Peyer's patch (tissue), 4 donors: ENCODE data around the gene C9orf152.

Experiments used
- POLR2A ChIP-seq, 2 donors: fragments of 450-650 bp; IDR thresholded peaks; one replicate each; pipeline ENCODE4 v1.5.1; 2017; ENCODE audit warnings: antibody characterized with exemption in 2 of 2, mild to moderate bottlenecking in 2 of 2, moderate library complexity in 2 of 2
- TF ChIP-seq, protein P1 (sequence below), 6 experiments: fragments of 450-650 bp in 4 of 6; fragments of 200-600 bp in 2 of 6; sonication (generic) in 1 of 6; IDR thresholded peaks; one replicate each; pipeline ENCODE4 v1.5.1; 2017 to 2019; ENCODE audit warnings: antibody characterized with exemption in 6 of 6, mild to moderate bottlenecking in 3 of 6, moderate library complexity in 1 of 6

DNA sequence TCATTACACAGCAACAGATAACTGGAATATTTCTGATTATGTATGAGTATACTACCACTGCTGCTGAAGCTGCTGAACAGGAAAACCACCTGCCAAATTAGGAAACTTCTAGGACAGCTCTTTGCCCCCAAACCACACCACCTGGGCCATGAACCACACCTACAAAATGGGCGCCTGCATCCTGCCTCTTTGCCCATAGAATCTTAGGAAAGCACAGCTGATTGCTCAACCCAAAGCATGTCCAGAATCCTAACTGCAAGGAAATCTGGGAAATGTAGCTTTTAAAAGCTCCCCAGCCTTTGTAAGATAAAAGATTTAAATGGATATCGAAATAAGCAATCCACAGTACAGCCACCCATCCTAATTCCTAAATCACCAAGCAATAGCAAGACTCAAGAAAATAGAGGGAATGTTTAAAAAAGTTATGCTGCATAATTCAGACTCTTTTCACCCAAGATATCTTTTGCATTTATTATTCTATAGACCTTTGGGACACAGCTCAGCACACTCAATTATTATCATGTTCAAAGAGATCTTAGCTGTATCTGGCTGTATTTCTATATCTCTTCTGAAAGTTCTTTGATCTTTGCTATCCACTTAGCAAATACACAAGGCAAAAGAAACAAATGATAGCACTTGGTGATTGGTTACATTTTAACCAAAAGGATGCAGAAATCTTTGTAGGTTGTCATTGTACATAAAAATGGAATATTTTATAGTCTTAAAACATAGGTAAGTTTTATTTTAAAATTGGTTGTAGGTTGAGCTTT is 6.8 kb upstream of the C9orf152 start:
- no peak for TF ChIP-seq POLR2A (IDR thresholded peaks at IDR 0.05)
- TF ChIP-seq, protein P1, sequence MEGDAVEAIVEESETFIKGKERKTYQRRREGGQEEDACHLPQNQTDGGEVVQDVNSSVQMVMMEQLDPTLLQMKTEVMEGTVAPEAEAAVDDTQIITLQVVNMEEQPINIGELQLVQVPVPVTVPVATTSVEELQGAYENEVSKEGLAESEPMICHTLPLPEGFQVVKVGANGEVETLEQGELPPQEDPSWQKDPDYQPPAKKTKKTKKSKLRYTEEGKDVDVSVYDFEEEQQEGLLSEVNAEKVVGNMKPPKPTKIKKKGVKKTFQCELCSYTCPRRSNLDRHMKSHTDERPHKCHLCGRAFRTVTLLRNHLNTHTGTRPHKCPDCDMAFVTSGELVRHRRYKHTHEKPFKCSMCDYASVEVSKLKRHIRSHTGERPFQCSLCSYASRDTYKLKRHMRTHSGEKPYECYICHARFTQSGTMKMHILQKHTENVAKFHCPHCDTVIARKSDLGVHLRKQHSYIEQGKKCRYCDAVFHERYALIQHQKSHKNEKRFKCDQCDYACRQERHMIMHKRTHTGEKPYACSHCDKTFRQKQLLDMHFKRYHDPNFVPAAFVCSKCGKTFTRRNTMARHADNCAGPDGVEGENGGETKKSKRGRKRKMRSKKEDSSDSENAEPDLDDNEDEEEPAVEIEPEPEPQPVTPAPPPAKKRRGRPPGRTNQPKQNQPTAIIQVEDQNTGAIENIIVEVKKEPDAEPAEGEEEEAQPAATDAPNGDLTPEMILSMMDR (IDR thresholded peaks at IDR 0.05) = no peak
